HepG2 (cell line): Measurements from ENCODE around the gene PPP1R7. TPM values are rescaled to one million over a fixed set of nuclear protein-coding genes. Genes with fewer than 3 reads are reported as not detected.

Experiments used
- ATAC-seq: fragments of 200-7000 bp; cut with Tn5 transposase; 3 replicates; pipeline ENCODE4 v1.9.1; 2020; ENCODE audit warnings: mild to moderate bottlenecking, moderate library complexity
- BruUV-seq: library from RNA; stranded (reverse); fragments of 400-500 nt; replicated peaks from 2 replicates; lab custom pipeline; 2021; lab: Mats Ljungman, UMichigan
- CTCF ChIA-PET: fragments of 300-600 bp; formaldehyde crosslinking; extraction: SDS; loops from one replicate; lab custom pipeline; 2021; ENCODE audit warnings: low total read pairs, inconsistent platforms, low intra/inter-chr PET ratio; lab: Yijun Ruan, JAX
- POLR2A ChIA-PET: fragments of 350-600 bp; sonication (Branson Sonifier 250); formaldehyde crosslinking; loops from one replicate; lab custom pipeline; 2020; ENCODE audit warnings: antibody characterized with exemption, inconsistent platforms; lab: Yijun Ruan, JAX
- DNase-seq: peaks from one replicate; pipeline ENCODE4 v3.0.0-alpha.2; 2015; ENCODE audit warnings: low spot score
- FAIRE-seq: peaks from 3 replicates; lab custom pipeline; 2011; peaks lifted over from hg19 to GRCh38; lab: Jason Lieb, UNC
- H2AFZ ChIP-seq: one replicate; pipeline ENCODE4 v1.6.1; 2011; ENCODE audit warnings: low read length, inconsistent platforms
- H3K27ac ChIP-seq: fragments of 300-600 bp; 3 replicates; pipeline ENCODE4 v1.8.0; 2011; ENCODE audit warnings: mixed run types, mild to moderate bottlenecking, mixed read lengths, low read length, inconsistent platforms; ENCODE audit not compliant: insufficient read depth; ENCODE audit errors: extremely low read length
- H3K27me3 ChIP-seq, 2 experiments: fragments of 200-600 bp in 1 of 2; 2 replicates in 1 of 2; 3 replicates in 1 of 2; pipeline versions ENCODE4 v1.6.0 to v1.8.0; 2011; ENCODE audit warnings: low read length in 2 of 2, mild to moderate bottlenecking in 2 of 2, moderate library complexity in 2 of 2, inconsistent platforms in 1 of 2; ENCODE audit not compliant: insufficient read depth in 2 of 2, control insufficient read depth in 1 of 2
- H3K36me3 ChIP-seq, 2 experiments: fragments of 200-600 bp in 1 of 2; replicated peaks in 1 of 2; 2 replicates in 1 of 2; 3 replicates in 1 of 2; pipeline versions ENCODE4 v1.5.1 to v1.8.0; 2011; ENCODE audit warnings: low read length in 2 of 2, inconsistent platforms in 1 of 2; ENCODE audit not compliant: insufficient read depth in 2 of 2, control insufficient read depth in 1 of 2
- H3K4me1 ChIP-seq: 2 replicates; pipeline ENCODE4 v1.5.1; 2012; ENCODE audit warnings: low read length, inconsistent platforms; ENCODE audit not compliant: insufficient read depth
- H3K4me2 ChIP-seq: 2 replicates; pipeline ENCODE4 v1.6.0; 2011; ENCODE audit warnings: low read depth, low read length, inconsistent platforms
- H3K4me3 ChIP-seq, 3 experiments: fragments of 200-600 bp in 1 of 3; sonication (generic), shearing (Covaris generic) in 1 of 3; replicated peaks in 1 of 3; 2 replicates each; pipeline ENCODE4 v1.5.1; 2011 to 2016; ENCODE audit warnings: low read length in 3 of 3, inconsistent platforms in 2 of 3, low read depth in 2 of 3, mild to moderate bottlenecking in 2 of 3, control low read depth in 1 of 3, mixed read lengths in 1 of 3; ENCODE audit not compliant: insufficient read depth in 1 of 3
- H3K79me2 ChIP-seq: one replicate; pipeline ENCODE4 v1.6.1; 2011; ENCODE audit warnings: low read length, inconsistent platforms; ENCODE audit not compliant: insufficient read depth
- H3K9ac ChIP-seq: 2 replicates; pipeline ENCODE4 v1.6.0; 2011; ENCODE audit warnings: mild to moderate bottlenecking, low read depth, low read length, inconsistent platforms; ENCODE audit not compliant: insufficient read depth
- H3K9me3 ChIP-seq: 2 replicates; pipeline ENCODE4 v1.5.1; 2012; ENCODE audit warnings: mild to moderate bottlenecking, low read length
- H4K20me1 ChIP-seq: 2 replicates; pipeline ENCODE4 v1.6.0; 2011; ENCODE audit warnings: inconsistent platforms, mild to moderate bottlenecking, low read length, moderate library complexity; ENCODE audit not compliant: insufficient read depth
- DR1 ChIP-seq: sonication (generic); formaldehyde crosslinking; IDR thresholded peaks from 2 replicates; pipeline ENCODE4 v1.8.0; 2021; ENCODE audit warnings: mild to moderate bottlenecking, missing genetic modification reagents, inconsistent platforms
- KDM1A ChIP-seq: IDR thresholded peaks from 2 replicates; pipeline ENCODE4 v1.6.1; 2016; ENCODE audit warnings: missing compliant biosample characterization
- KLF13 ChIP-seq: sonication (generic); formaldehyde crosslinking; IDR thresholded peaks from 2 replicates; pipeline ENCODE4 v1.4.0; 2020; ENCODE audit warnings: mild to moderate bottlenecking, missing genetic modification reagents
- NAIF1 ChIP-seq: sonication (generic); formaldehyde crosslinking; IDR thresholded peaks from 2 replicates; pipeline ENCODE4 v1.5.0; 2020; ENCODE audit warnings: mild to moderate bottlenecking, missing genetic modification reagents, borderline replicate concordance
- PBX3 ChIP-seq: sonication (generic); formaldehyde crosslinking; IDR thresholded peaks from 2 replicates; pipeline ENCODE4 v1.8.1; 2023; ENCODE audit warnings: missing genetic modification reagents, inconsistent platforms, borderline replicate concordance
- POLR2G ChIP-seq: fragments of 200-400 bp; formaldehyde crosslinking; IDR thresholded peaks from 2 replicates; pipeline ENCODE4 v1.6.1; 2018; ENCODE audit warnings: mild to moderate bottlenecking, low read depth, low read length, moderate library complexity
- SMC3 ChIP-seq: IDR thresholded peaks from 2 replicates; pipeline ENCODE4 v1.6.1; 2011; ENCODE audit warnings: low read length, improper control_type of control experiment
- ZBTB33 ChIP-seq: sonication (generic); formaldehyde crosslinking; IDR thresholded peaks from 2 replicates; pipeline ENCODE4 v1.4.0; 2020; ENCODE audit warnings: missing genetic modification reagents
- ZBTB38 ChIP-seq: sonication (generic); formaldehyde crosslinking; IDR thresholded peaks from 2 replicates; pipeline ENCODE4 v1.5.1; 2020; ENCODE audit warnings: mild to moderate bottlenecking, missing genetic modification reagents
- ZMYM2 ChIP-seq: sonication (generic); formaldehyde crosslinking; IDR thresholded peaks from 2 replicates; pipeline ENCODE4 v1.8.0; 2022; ENCODE audit warnings: mild to moderate bottlenecking, missing genetic modification reagents
- ZNF318 ChIP-seq: sonication (generic); formaldehyde crosslinking; IDR thresholded peaks from 2 replicates; pipeline ENCODE4 v1.4.0; 2020; ENCODE audit warnings: mild to moderate bottlenecking, missing genetic modification reagents
- ZNF644 ChIP-seq: IDR thresholded peaks from 2 replicates; pipeline ENCODE4 v1.6.1; 2016; ENCODE audit warnings: low read depth
- ZNF737 ChIP-seq: sonication (generic); formaldehyde crosslinking; IDR thresholded peaks from 2 replicates; pipeline ENCODE4 v1.5.0; 2020; ENCODE audit warnings: missing genetic modification reagents, mild to moderate bottlenecking, borderline replicate concordance
- ZNF878 ChIP-seq: sonication (generic); formaldehyde crosslinking; IDR thresholded peaks from 2 replicates; pipeline ENCODE4 v1.8.1; 2023; ENCODE audit warnings: mild to moderate bottlenecking, missing genetic modification reagents, moderate library complexity
- WGBS: methylation state at CpG from one replicate; pipeline ENCODE4 v1.1.6; 2017; ENCODE audit warnings: low lambda C conversion rate; 5-methylcytosine and 5-hydroxymethylcytosine counted together
- in situ Hi-C: cut with HindIII; loops from 2 replicates; pipeline ENCODE4 v1.10.0; 2017; ENCODE audit warnings: low pct_unique_long_range_greater_than_20kb; ENCODE audit not compliant: extremely low pct_ligation_motif_present
- intact Hi-C: fragments of 100-400 bp; cut with micrococcal nuclease; formaldehyde crosslinking; loops from one replicate; pipeline ENCODE4 v1.10.0; 2022; ENCODE audit not compliant: unreplicated experiment
- polyA plus RNA-seq, 8 experiments: library from polyadenylated mRNA; depleted of rRNA in 3 of 8; stranded (reverse) in 7 of 8; unstranded in 1 of 8; fragments of >200 nt; fragmentation: Illumina TruSeq in 4 of 8; extraction: Trizol in 4 of 8; gene quantifications; 2 replicates each; pipeline versions ENCODE4 v1.2.1 to v1.2.3, GENCODE V29; 2011 to 2016; ENCODE audit warnings: low read depth in 4 of 8, missing spikeins in 1 of 8, mixed read lengths in 1 of 8; ENCODE audit not compliant: insufficient read depth in 1 of 8
- total RNA-seq, 5 experiments: library from RNA; depleted of rRNA; stranded (reverse); fragments of >200 nt; fragmentation: Illumina TruSeq; extraction: Trizol; gene quantifications; 2 replicates each; pipeline ENCODE4 v1.2.3, GENCODE V29; 2016; ENCODE audit warnings: low read depth in 1 of 5

Gene PPP1R7
- total and polyA plus RNA-seq, 2 of the 13 experiments (the other 11 are each of a cell fraction or from before 2014, with no cell fraction given), result 33.3 to 67.9 TPM

GRCh38 chr2:241225545-241225944 lies 75.3 kb downstream of the PPP1R7 start:
- intact Hi-C loops, result loop anchor here (10.0 kb wide), 1 partner anchor 371 kb away; no protein-coding TSS in a partner anchor
- ChIA-PET CTCF (no interaction called here), POLR2A (interaction anchor here (2.0 to 4.3 kb wide), 3 partner anchors 89 to 368 kb away, joined by 6 to 21 read pairs (median 8); partner anchors contain the start of genes HDLBP and SEPTIN2)
- WGBS, result 98% methylated on average over 16 of the region's 16 CpGs
- FAIRE-seq (no peak), ATAC-seq (no peak), DNase-seq (no peak)
- H4K20me1 ChIP-seq, result peaks cover 24% of the 10 kb centered on the region; the same call in 1 of the 2 replicates
- H2AFZ ChIP-seq, result no peak overlapping the region
- H3K4me2 ChIP-seq, result no peak overlapping the region
- no peak overlapping the region for H3K9ac ChIP-seq
- no peak overlapping the region for H3K4me3 ChIP-seq
- BruUV-seq, result no TSS peak
- H3K27me3 ChIP-seq, result no peaks in the 10 kb centered on the region
- peaks cover 28% of the 10 kb centered on the region for H3K79me2 ChIP-seq
- no peaks in the 10 kb centered on the region for H3K9me3 ChIP-seq
- H3K27ac ChIP-seq, result peak overlapping the region; percentile 78
- H3K36me3 ChIP-seq, result peaks cover 28 to 52% of the 10 kb centered on the region in 2 experiments
- H3K4me1 ChIP-seq, result peaks cover 57% of the 10 kb centered on the region
- in situ Hi-C loops, result no loop called here
- TF ChIP-seq ZNF318 (CRISPR knock-in tag), result 0 out of 2 replicates have a peak, but pooled peaks have one; percentile 26
- TF ChIP-seq DR1 (CRISPR knock-in tag), result no peak
- no peak for TF ChIP-seq ZMYM2 (CRISPR knock-in tag)
- peak; percentile 47 for TF ChIP-seq POLR2G
- TF ChIP-seq ZNF878 (CRISPR knock-in tag), result no peak
- TF ChIP-seq NAIF1 (CRISPR knock-in tag), result no peak
- TF ChIP-seq KDM1A (CRISPR knock-in tag), result no peak
- TF ChIP-seq ZNF737, result no peak
- no peak for TF ChIP-seq ZNF644 (CRISPR knock-in tag)
- TF ChIP-seq ZBTB38, result peak; percentile 63; the same call in 1 of the 2 replicates
- TF ChIP-seq PBX3, result no peak
- TF ChIP-seq KLF13 (CRISPR knock-in tag), result no peak
- TF ChIP-seq SMC3, result no peak
- TF ChIP-seq ZBTB33, result peak; percentile 84
